ENCODE data around the gene IGSF21.

Gene IGSF21

GRCh38 chr1:18119771-18120377 is 12.3 kb downstream of the IGSF21 start:
- Histone ChIP-seq H3K27me3 (replicated peaks; ENCODE audit: control insufficient read depth, insufficient read depth, low read length) (no peaks in the 10 kb centered on the region; the same call in 1 of the 2 replicates), H3K4me3 (replicated peaks; ENCODE audit: low read depth, low read length) (no peak overlapping the region), H3K36me3 (ENCODE audit: control insufficient read depth, insufficient read depth, low read length) (no peaks in the 10 kb centered on the region)
- TF ChIP-seq CTCF (IDR thresholded peaks at IDR 0.05; ENCODE audit: insufficient read depth, low read length, poor library complexity, severe bottlenecking) = no peak
- DNase-seq (ENCODE audit: extremely low read depth, insufficient read length) = no peak

GRCh38 chr1:18120638-18121037 is 13.0 kb downstream of the IGSF21 start:
- Histone ChIP-seq H3K27me3 (replicated peaks; ENCODE audit: control insufficient read depth, insufficient read depth, low read length) (no peaks in the 10 kb centered on the region; the same call in 1 of the 2 replicates), H3K36me3 (ENCODE audit: control insufficient read depth, insufficient read depth, low read length) (no peaks in the 10 kb centered on the region), H3K4me3 (replicated peaks; ENCODE audit: low read depth, low read length) (no peak overlapping the region)
- TF ChIP-seq CTCF (IDR thresholded peaks at IDR 0.05; ENCODE audit: insufficient read depth, low read length, poor library complexity, severe bottlenecking) = no peak
- DNase-seq (ENCODE audit: extremely low read depth, insufficient read length) = no peak

GRCh38 chr1:18121072-18121820 is 13.6 kb downstream of the IGSF21 start:
- Histone ChIP-seq H3K4me3 (replicated peaks; ENCODE audit: low read depth, low read length) (no peak overlapping the region), H3K27me3 (replicated peaks; ENCODE audit: control insufficient read depth, insufficient read depth, low read length) (no peaks in the 10 kb centered on the region; the same call in 1 of the 2 replicates), H3K36me3 (ENCODE audit: control insufficient read depth, insufficient read depth, low read length) (no peaks in the 10 kb centered on the region)
- DNase-seq (ENCODE audit: extremely low read depth, insufficient read length) = no peak
- TF ChIP-seq CTCF (IDR thresholded peaks at IDR 0.05; ENCODE audit: insufficient read depth, low read length, poor library complexity, severe bottlenecking) = no peak

GRCh38 chr1:18123467-18123992 is 15.9 kb downstream of the IGSF21 start:
- Histone ChIP-seq H3K27me3 (replicated peaks; ENCODE audit: control insufficient read depth, insufficient read depth, low read length) (no peaks in the 10 kb centered on the region; the same call in 1 of the 2 replicates), H3K4me3 (replicated peaks; ENCODE audit: low read depth, low read length) (no peak overlapping the region), H3K36me3 (ENCODE audit: control insufficient read depth, insufficient read depth, low read length) (no peaks in the 10 kb centered on the region)
- TF ChIP-seq CTCF (IDR thresholded peaks at IDR 0.05; ENCODE audit: insufficient read depth, low read length, poor library complexity, severe bottlenecking) = no peak
- no peak for DNase-seq (ENCODE audit: extremely low read depth, insufficient read length)

- no peak overlapping the region for H3K4me3 ChIP-seq (replicated peaks; ENCODE audit: low read depth, low read length)
- no peaks in the 10 kb centered on the region; the same call in 1 of the 2 replicates for H3K27me3 ChIP-seq (replicated peaks; ENCODE audit: control insufficient read depth, insufficient read depth, low read length)
- DNase-seq (ENCODE audit: extremely low read depth, insufficient read length) = no peak
- no peaks in the 10 kb centered on the region for H3K36me3 ChIP-seq (ENCODE audit: control insufficient read depth, insufficient read depth, low read length)
- TF ChIP-seq CTCF (IDR thresholded peaks at IDR 0.05; ENCODE audit: insufficient read depth, low read length, poor library complexity, severe bottlenecking) = no peak
Observed at GRCh38 chr1:18124977-18125376, 17.4 kb downstream of the IGSF21 start.

Measured in GM06990 (cell line).